ENCODE measurements around the gene GJB5.

DNA sequence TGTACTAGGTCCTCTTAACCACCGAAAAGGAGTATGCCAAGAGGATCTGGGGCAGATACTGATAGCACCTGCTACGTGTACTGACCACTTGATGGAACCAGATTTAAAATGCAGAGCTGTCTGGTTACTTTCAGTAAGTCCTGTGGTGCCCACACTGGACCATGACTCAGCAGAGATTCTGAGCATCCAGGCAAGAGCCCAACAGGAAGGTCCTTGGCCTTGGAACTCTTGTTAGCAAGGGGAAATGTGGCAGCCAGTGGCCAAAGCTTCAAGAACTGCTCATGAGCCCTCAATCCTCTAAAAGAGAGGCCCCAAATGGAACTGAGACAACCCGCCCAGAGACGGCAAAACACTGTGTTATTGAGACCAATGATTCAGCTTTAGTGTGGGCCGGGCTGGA is 4.2 kb upstream of the GJB5 start:
- TF ChIP-seq RFX5 (IDR thresholded peaks at IDR 0.05; ENCODE audit: low read depth, low read length) = no peak
- no peak for TF ChIP-seq TEAD1 (CRISPR knock-in tag; IDR thresholded peaks at IDR 0.05)
- TF ChIP-seq, protein P1, sequence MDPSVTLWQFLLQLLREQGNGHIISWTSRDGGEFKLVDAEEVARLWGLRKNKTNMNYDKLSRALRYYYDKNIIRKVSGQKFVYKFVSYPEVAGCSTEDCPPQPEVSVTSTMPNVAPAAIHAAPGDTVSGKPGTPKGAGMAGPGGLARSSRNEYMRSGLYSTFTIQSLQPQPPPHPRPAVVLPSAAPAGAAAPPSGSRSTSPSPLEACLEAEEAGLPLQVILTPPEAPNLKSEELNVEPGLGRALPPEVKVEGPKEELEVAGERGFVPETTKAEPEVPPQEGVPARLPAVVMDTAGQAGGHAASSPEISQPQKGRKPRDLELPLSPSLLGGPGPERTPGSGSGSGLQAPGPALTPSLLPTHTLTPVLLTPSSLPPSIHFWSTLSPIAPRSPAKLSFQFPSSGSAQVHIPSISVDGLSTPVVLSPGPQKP (CRISPR knock-in tag; IDR thresholded peaks at IDR 0.05) = no peak

Measured in K562 (cell line).